HepG2 (cell line): ENCODE measurements around the gene COL25A1. TPM values are rescaled to one million over a fixed set of nuclear protein-coding genes. Genes with fewer than 3 reads are reported as not detected.

ENCODE experiments used
- ATAC-seq: fragments of 200-7000 bp; cut with Tn5 transposase; 3 replicates; pipeline ENCODE4 v1.9.1; 2020; ENCODE audit warnings: mild to moderate bottlenecking, moderate library complexity
- BruUV-seq: library from RNA; stranded (reverse); fragments of 400-500 nt; replicated peaks from 2 replicates; lab custom pipeline; 2021; lab: Mats Ljungman, UMichigan
- CTCF ChIA-PET: fragments of 300-600 bp; formaldehyde crosslinking; extraction: SDS; loops from one replicate; lab custom pipeline; 2021; ENCODE audit warnings: low total read pairs, inconsistent platforms, low intra/inter-chr PET ratio; lab: Yijun Ruan, JAX
- POLR2A ChIA-PET: fragments of 350-600 bp; sonication (Branson Sonifier 250); formaldehyde crosslinking; loops from one replicate; lab custom pipeline; 2020; ENCODE audit warnings: antibody characterized with exemption, inconsistent platforms; lab: Yijun Ruan, JAX
- DNase-seq: peaks from one replicate; pipeline ENCODE4 v3.0.0-alpha.2; 2015; ENCODE audit warnings: low spot score
- FAIRE-seq: peaks from 3 replicates; lab custom pipeline; 2011; peaks lifted over from hg19 to GRCh38; lab: Jason Lieb, UNC
- H2AFZ ChIP-seq: one replicate; pipeline ENCODE4 v1.6.1; 2011; ENCODE audit warnings: low read length, inconsistent platforms
- H3K27ac ChIP-seq: fragments of 300-600 bp; 3 replicates; pipeline ENCODE4 v1.8.0; 2011; ENCODE audit warnings: mixed run types, mild to moderate bottlenecking, mixed read lengths, low read length, inconsistent platforms; ENCODE audit not compliant: insufficient read depth; ENCODE audit errors: extremely low read length
- H3K27me3 ChIP-seq, 2 experiments: fragments of 200-600 bp in 1 of 2; 2 replicates in 1 of 2; 3 replicates in 1 of 2; pipeline versions ENCODE4 v1.6.0 to v1.8.0; 2011; ENCODE audit warnings: low read length in 2 of 2, mild to moderate bottlenecking in 2 of 2, moderate library complexity in 2 of 2, inconsistent platforms in 1 of 2; ENCODE audit not compliant: insufficient read depth in 2 of 2, control insufficient read depth in 1 of 2
- H3K36me3 ChIP-seq, 2 experiments: fragments of 200-600 bp in 1 of 2; replicated peaks in 1 of 2; 2 replicates in 1 of 2; 3 replicates in 1 of 2; pipeline versions ENCODE4 v1.5.1 to v1.8.0; 2011; ENCODE audit warnings: low read length in 2 of 2, inconsistent platforms in 1 of 2; ENCODE audit not compliant: insufficient read depth in 2 of 2, control insufficient read depth in 1 of 2
- H3K4me1 ChIP-seq: 2 replicates; pipeline ENCODE4 v1.5.1; 2012; ENCODE audit warnings: low read length, inconsistent platforms; ENCODE audit not compliant: insufficient read depth
- H3K4me2 ChIP-seq: 2 replicates; pipeline ENCODE4 v1.6.0; 2011; ENCODE audit warnings: low read depth, low read length, inconsistent platforms
- H3K4me3 ChIP-seq, 3 experiments: fragments of 200-600 bp in 1 of 3; sonication (generic), shearing (Covaris generic) in 1 of 3; replicated peaks in 1 of 3; 2 replicates each; pipeline ENCODE4 v1.5.1; 2011 to 2016; ENCODE audit warnings: low read length in 3 of 3, inconsistent platforms in 2 of 3, low read depth in 2 of 3, mild to moderate bottlenecking in 2 of 3, control low read depth in 1 of 3, mixed read lengths in 1 of 3; ENCODE audit not compliant: insufficient read depth in 1 of 3
- H3K79me2 ChIP-seq: one replicate; pipeline ENCODE4 v1.6.1; 2011; ENCODE audit warnings: low read length, inconsistent platforms; ENCODE audit not compliant: insufficient read depth
- H3K9ac ChIP-seq: 2 replicates; pipeline ENCODE4 v1.6.0; 2011; ENCODE audit warnings: mild to moderate bottlenecking, low read depth, low read length, inconsistent platforms; ENCODE audit not compliant: insufficient read depth
- H3K9me3 ChIP-seq: 2 replicates; pipeline ENCODE4 v1.5.1; 2012; ENCODE audit warnings: mild to moderate bottlenecking, low read length
- H4K20me1 ChIP-seq: 2 replicates; pipeline ENCODE4 v1.6.0; 2011; ENCODE audit warnings: inconsistent platforms, mild to moderate bottlenecking, low read length, moderate library complexity; ENCODE audit not compliant: insufficient read depth
- MAFF ChIP-seq: IDR thresholded peaks from 2 replicates; pipeline ENCODE4 v1.6.1; 2011; ENCODE audit warnings: low read depth, low read length, improper control_type of control experiment
- MAFK ChIP-seq, 2 experiments: IDR thresholded peaks in 1 of 2; conservative IDR thresholded peaks in 1 of 2; 2 replicates each; pipeline ENCODE4 v1.6.1; 2011; ENCODE audit warnings: improper control_type of control experiment in 2 of 2, low read length in 2 of 2
- NFE2L2 ChIP-seq: fragments of 150-350 bp; IDR thresholded peaks from 2 replicates; pipeline ENCODE4 v1.6.1; 2014; ENCODE audit warnings: low read length
- WGBS: methylation state at CpG from one replicate; pipeline ENCODE4 v1.1.6; 2017; ENCODE audit warnings: low lambda C conversion rate; 5-methylcytosine and 5-hydroxymethylcytosine counted together
- in situ Hi-C: cut with HindIII; loops from 2 replicates; pipeline ENCODE4 v1.10.0; 2017; ENCODE audit warnings: low pct_unique_long_range_greater_than_20kb; ENCODE audit not compliant: extremely low pct_ligation_motif_present
- intact Hi-C: fragments of 100-400 bp; cut with micrococcal nuclease; formaldehyde crosslinking; loops from one replicate; pipeline ENCODE4 v1.10.0; 2022; ENCODE audit not compliant: unreplicated experiment
- polyA plus RNA-seq, 8 experiments: library from polyadenylated mRNA; depleted of rRNA in 3 of 8; stranded (reverse) in 7 of 8; unstranded in 1 of 8; fragments of >200 nt; fragmentation: Illumina TruSeq in 4 of 8; extraction: Trizol in 4 of 8; gene quantifications; 2 replicates each; pipeline versions ENCODE4 v1.2.1 to v1.2.3, GENCODE V29; 2011 to 2016; ENCODE audit warnings: low read depth in 4 of 8, missing spikeins in 1 of 8, mixed read lengths in 1 of 8; ENCODE audit not compliant: insufficient read depth in 1 of 8
- total RNA-seq, 5 experiments: library from RNA; depleted of rRNA; stranded (reverse); fragments of >200 nt; fragmentation: Illumina TruSeq; extraction: Trizol; gene quantifications; 2 replicates each; pipeline ENCODE4 v1.2.3, GENCODE V29; 2016; ENCODE audit warnings: low read depth in 1 of 5
- TF ChIP-seq, protein P1 (sequence below): IDR thresholded peaks from 2 replicates; pipeline ENCODE4 v1.6.1; 2016; ENCODE audit warnings: mild to moderate bottlenecking
- TF ChIP-seq, protein P2 (sequence below): sonication (generic); formaldehyde crosslinking; IDR thresholded peaks from 2 replicates; pipeline ENCODE4 v1.5.0; 2020; ENCODE audit warnings: missing genetic modification reagents

The COL25A1 gene
- total and polyA plus RNA-seq, 2 of the 13 experiments (the other 11 are each of a cell fraction or from before 2014, with no cell fraction given), result not detected

DNA sequence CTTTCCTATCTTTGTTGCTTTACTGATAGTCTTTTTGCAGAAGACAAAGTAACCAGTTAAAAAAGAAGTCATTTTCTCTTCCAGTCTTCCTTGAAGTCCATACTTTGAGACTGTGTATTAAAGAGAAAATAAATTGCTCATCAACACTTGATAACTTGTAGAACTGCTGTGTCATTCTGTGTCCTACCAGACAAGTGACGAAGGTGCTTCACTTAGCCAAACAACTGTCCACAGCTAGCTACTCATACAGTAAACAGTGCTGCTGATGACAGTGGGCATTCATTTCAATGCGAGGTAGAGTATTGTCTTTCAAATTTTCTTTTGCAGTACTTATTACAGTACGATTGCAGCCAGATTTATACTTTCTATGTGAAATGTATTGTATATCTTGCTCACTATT, 11.5 kb downstream of the COL25A1 start:
- TF ChIP-seq, protein P1, sequence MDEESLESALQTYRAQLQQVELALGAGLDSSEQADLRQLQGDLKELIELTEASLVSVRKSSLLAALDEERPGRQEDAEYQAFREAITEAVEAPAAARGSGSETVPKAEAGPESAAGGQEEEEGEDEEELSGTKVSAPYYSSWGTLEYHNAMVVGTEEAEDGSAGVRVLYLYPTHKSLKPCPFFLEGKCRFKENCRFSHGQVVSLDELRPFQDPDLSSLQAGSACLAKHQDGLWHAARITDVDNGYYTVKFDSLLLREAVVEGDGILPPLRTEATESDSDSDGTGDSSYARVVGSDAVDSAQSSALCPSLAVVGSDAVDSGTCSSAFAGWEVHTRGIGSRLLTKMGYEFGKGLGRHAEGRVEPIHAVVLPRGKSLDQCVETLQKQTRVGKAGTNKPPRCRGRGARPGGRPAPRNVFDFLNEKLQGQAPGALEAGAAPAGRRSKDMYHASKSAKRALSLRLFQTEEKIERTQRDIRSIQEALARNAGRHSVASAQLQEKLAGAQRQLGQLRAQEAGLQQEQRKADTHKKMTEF (CRISPR knock-in tag), result no peak
- peak; percentile 67 for TF ChIP-seq NFE2L2
- Histone ChIP-seq H3K27ac (no peak overlapping the region), H3K27me3 (no peaks in the 10 kb centered on the region; a peak in 1 of 5 replicates), H3K36me3 (no peaks in the 10 kb centered on the region), H3K4me1 (no peaks in the 10 kb centered on the region), H3K4me3 (no peak overlapping the region), H3K4me2 (no peak overlapping the region), H3K9me3 (no peaks in the 10 kb centered on the region), H3K79me2 (no peaks in the 10 kb centered on the region), H2AFZ (no peak overlapping the region), H4K20me1 (no peaks in the 10 kb centered on the region), H3K9ac (no peak overlapping the region)
- FAIRE-seq, result no peak
- POLR2A ChIA-PET, result no interaction called here
- ATAC-seq, result no peak
- CTCF ChIA-PET, result no interaction called here
- intact Hi-C loops (no loop called here), in situ Hi-C loops (no loop called here)
- DNase-seq, result no peak
- BruUV-seq, result no TSS peak
- WGBS, result 2% methylated on average over 3 of the region's 3 CpGs

DNA sequence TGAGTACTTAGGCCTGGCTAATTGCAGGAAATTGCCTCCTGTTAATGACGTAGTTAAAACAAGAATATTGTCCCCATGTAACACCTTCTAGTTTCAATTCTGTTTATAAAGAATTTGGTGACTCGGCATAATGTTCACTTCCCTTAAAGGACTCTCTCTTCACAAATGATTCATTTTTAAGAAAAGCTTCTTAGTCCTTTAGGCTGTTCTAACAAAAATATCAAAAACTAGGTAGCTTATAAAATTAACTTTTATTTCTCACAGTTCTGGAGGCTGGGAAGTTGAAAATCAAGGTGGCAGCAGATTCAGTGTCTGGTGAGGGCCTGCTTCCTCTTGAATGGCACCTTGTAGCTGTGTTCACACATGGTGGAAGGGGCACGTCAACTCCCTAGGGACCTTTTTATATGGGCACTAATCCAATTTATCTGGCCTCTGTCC, 23.8 kb downstream of the COL25A1 start:
- FAIRE-seq (no peak), ATAC-seq (no peak), DNase-seq (no peak)
- H4K20me1 ChIP-seq, result no peaks in the 10 kb centered on the region
- CTCF ChIA-PET, result no interaction called here
- TF ChIP-seq, protein P2, sequence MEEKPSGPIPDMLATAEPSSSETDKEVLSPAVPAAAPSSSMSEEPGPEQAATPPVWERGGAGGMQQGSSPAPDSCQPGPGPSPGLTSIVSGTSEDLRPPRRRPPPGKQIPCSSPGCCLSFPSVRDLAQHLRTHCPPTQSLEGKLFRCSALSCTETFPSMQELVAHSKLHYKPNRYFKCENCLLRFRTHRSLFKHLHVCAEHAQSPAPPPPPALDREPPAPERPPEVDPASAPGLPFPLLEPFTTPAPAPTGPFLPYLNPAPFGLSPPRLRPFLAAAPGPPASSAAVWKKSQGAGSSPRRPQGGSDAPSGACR (CRISPR knock-in tag), result no peak
- TF ChIP-seq MAFF (0 out of 2 replicates have a peak, but pooled peaks have one; percentile 5), MAFK (conservative IDR thresholded peaks at IDR 0.05 in 1 of 2, IDR thresholded peaks at IDR 0.05 in 1 of 2; ENCODE audit: low read length in 2 of 2) (peak; percentile 17 to 35; a peak in 1 of 4 replicates)
- H3K9ac ChIP-seq, result no peak overlapping the region
- H3K4me3 ChIP-seq, result no peak overlapping the region
- in situ Hi-C loops, result no loop called here
- no peaks in the 10 kb centered on the region for H3K9me3 ChIP-seq
- intact Hi-C loops, result no loop called here
- no peaks in the 10 kb centered on the region for H3K4me1 ChIP-seq
- H3K27ac ChIP-seq, result no peak overlapping the region
- no TSS peak for BruUV-seq
- POLR2A ChIA-PET, result no interaction called here
- H3K36me3 ChIP-seq, result no peaks in the 10 kb centered on the region
- H3K4me2 ChIP-seq, result no peak overlapping the region
- H3K27me3 ChIP-seq, result no peaks in the 10 kb centered on the region
- H2AFZ ChIP-seq, result no peak overlapping the region
- H3K79me2 ChIP-seq, result no peaks in the 10 kb centered on the region
- WGBS, result 0% methylated on average over 3 of the region's 3 CpGs
